DOHH2 (cell line): ENCODE measurements around the gene SARM1.

ENCODE experiments used
- H3F3A ChIP-seq: fragments of 200-600 bp; sonication (generic), shearing (Covaris generic); 2 replicates; pipeline ENCODE4 v1.6.0; 2016; ENCODE audit warnings: antibody characterized with exemption, mild to moderate bottlenecking; ENCODE audit not compliant: control insufficient read depth, insufficient read depth
- H3K27ac ChIP-seq: fragments of 200-600 bp; sonication (generic); 2 replicates; pipeline ENCODE4 v1.5.1; 2014; ENCODE audit warnings: low read depth, mild to moderate bottlenecking, low read length, moderate library complexity
- H3K27me3 ChIP-seq: fragments of 200-600 bp; sonication (generic); 2 replicates; pipeline ENCODE4 v1.6.1; 2014; ENCODE audit warnings: mild to moderate bottlenecking, low read length, mixed read lengths; ENCODE audit not compliant: control insufficient read depth
- H3K36me3 ChIP-seq: fragments of 200-600 bp; sonication (generic); 2 replicates; pipeline ENCODE4 v1.6.1; 2014; ENCODE audit warnings: mild to moderate bottlenecking, low read length, moderate library complexity, mixed read lengths; ENCODE audit not compliant: control insufficient read depth
- H3K4me1 ChIP-seq: fragments of 200-600 bp; sonication (generic); 2 replicates; pipeline ENCODE4 v1.6.1; 2014; ENCODE audit warnings: mild to moderate bottlenecking, low read length, mixed read lengths; ENCODE audit not compliant: control insufficient read depth
- H3K4me2 ChIP-seq: fragments of 200-600 bp; sonication (generic); 2 replicates; pipeline ENCODE4 v1.6.0; 2014; ENCODE audit warnings: mild to moderate bottlenecking, low read length, moderate library complexity
- H3K4me3 ChIP-seq: fragments of 200-600 bp; sonication (generic); 2 replicates; pipeline ENCODE4 v1.5.1; 2014; ENCODE audit warnings: mild to moderate bottlenecking, low read length, mixed read lengths
- H3K79me2 ChIP-seq: fragments of 200-600 bp; sonication (generic); 2 replicates; pipeline ENCODE4 v1.6.1; 2014; ENCODE audit warnings: mild to moderate bottlenecking, low read length, mixed read lengths; ENCODE audit not compliant: control insufficient read depth
- H3K9me2 ChIP-seq: fragments of 200-600 bp; sonication (generic); replicated peaks from 2 replicates; pipeline ENCODE4 v1.6.1; 2014; ENCODE audit warnings: mild to moderate bottlenecking, low read length, mixed read lengths; ENCODE audit not compliant: control insufficient read depth
- H3K9me3 ChIP-seq: fragments of 200-600 bp; sonication (generic); 2 replicates; pipeline ENCODE4 v1.6.1; 2014; ENCODE audit warnings: antibody characterized with exemption, low read length, mixed read lengths; ENCODE audit not compliant: control insufficient read depth, insufficient read depth
- H4K20me1 ChIP-seq: fragments of 200-600 bp; sonication (generic); 2 replicates; pipeline ENCODE4 v1.6.0; 2014; ENCODE audit warnings: low read depth, mild to moderate bottlenecking, antibody characterized with exemption, low read length, moderate library complexity; ENCODE audit not compliant: control insufficient read depth, insufficient read depth
- CTCF ChIP-seq: fragments of 200-600 bp; sonication (generic); IDR thresholded peaks from one replicate; pipeline ENCODE4 v1.5.1; 2014; ENCODE audit warnings: antibody characterized with exemption, mild to moderate bottlenecking, low read depth, low read length; ENCODE audit not compliant: poor library complexity, severe bottlenecking
- EZH2phosphoT487 ChIP-seq: fragments of 200-600 bp; sonication (generic); IDR thresholded peaks from 2 replicates; pipeline ENCODE4 v1.6.1; 2017; ENCODE audit warnings: borderline replicate concordance, mild to moderate bottlenecking, antibody characterized with exemption, low read length, moderate library complexity, mixed read lengths

The SARM1 gene

GRCh38 chr17:28343491-28343932 is 28.0 kb upstream of the SARM1 start:
- Histone ChIP-seq H3K36me3 (peaks cover 64% of the 10 kb centered on the region), H4K20me1 (0 out of 2 replicates have a peak, but pooled peaks cover 2% of the 10 kb centered on the region)
- TF ChIP-seq CTCF (no peak), EZH2phosphoT487 (no peak)

DNA sequence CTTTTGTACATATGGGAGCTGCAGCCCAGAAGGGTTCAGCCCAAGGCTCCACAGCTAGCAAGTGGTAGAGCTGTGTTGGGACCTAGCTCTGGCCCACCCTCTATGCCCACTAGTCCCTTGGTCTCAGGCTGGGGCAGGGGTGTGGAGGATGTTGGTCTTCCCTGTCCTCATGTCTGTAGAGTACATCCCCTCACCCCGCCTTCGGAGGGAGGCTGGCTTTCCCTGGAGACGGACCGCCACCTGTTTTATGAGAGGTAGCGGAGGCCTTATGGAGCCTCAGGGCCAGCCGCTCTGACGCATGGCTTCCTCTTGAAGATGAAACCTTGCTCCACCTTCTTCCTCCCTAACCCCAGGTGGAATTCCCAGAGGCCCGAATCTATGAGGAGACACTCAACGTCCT is 27.5 kb upstream of the SARM1 start:
- Histone ChIP-seq H3F3A (peaks cover 7% of the 10 kb centered on the region; the same call in 1 of the 2 replicates), H3K27ac (no peak overlapping the region), H3K9me3 (no peaks in the 10 kb centered on the region), H4K20me1 (no peaks in the 10 kb centered on the region), H3K36me3 (peaks cover 69% of the 10 kb centered on the region), H3K4me2 (no peak overlapping the region), H3K4me3 (no peak overlapping the region), H3K79me2 (0 out of 2 replicates have a peak, but pooled peaks cover 2% of the 10 kb centered on the region), H3K27me3 (no peaks in the 10 kb centered on the region), H3K9me2 (no peaks in the 10 kb centered on the region), H3K4me1 (peaks cover 3% of the 10 kb centered on the region; the same call in 1 of the 2 replicates)
- TF ChIP-seq CTCF (no peak), EZH2phosphoT487 (no peak)

More at GRCh38 chr17:28343491-28343932, 28.0 kb upstream of the SARM1 start:
- Histone ChIP-seq H3K4me2 (no peak overlapping the region), H3K9me3 (no peaks in the 10 kb centered on the region), H3K27me3 (no peaks in the 10 kb centered on the region), H3K4me1 (peaks cover 3% of the 10 kb centered on the region; the same call in 1 of the 2 replicates), H3K79me2 (peaks cover 4% of the 10 kb centered on the region; the same call in 1 of the 2 replicates), H3K27ac (no peak overlapping the region), H3F3A (peaks cover 7% of the 10 kb centered on the region; the same call in 1 of the 2 replicates), H3K4me3 (no peak overlapping the region), H3K9me2 (no peaks in the 10 kb centered on the region)

DNA sequence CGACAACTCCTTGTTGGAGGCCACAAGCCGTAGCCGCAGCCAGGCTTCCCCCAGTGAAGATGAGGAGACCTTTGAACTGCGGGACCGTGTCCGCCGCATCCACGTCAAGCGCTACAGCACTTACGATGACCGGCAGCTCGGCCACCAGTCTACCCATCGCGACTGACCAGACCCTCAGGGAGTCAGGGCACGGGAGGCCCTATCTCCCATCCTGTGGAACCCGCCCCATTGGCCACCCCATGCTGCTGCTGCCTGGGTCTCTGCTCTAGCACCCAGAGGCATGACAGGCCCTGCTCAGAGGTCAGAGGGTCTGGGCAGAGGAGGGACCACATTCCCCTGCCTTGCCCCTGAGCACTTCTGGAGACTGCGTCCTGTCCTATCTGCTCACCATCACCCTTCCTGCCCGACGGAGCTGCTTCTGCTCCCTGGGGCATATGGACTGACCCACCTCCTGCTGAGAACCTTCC is 27.0 kb upstream of the SARM1 start:
- Histone ChIP-seq H4K20me1 (no peaks in the 10 kb centered on the region), H3K9me2 (no peaks in the 10 kb centered on the region), H3K4me1 (peaks cover 3% of the 10 kb centered on the region; the same call in 1 of the 2 replicates), H3K9me3 (no peaks in the 10 kb centered on the region), H3F3A (peaks cover 7% of the 10 kb centered on the region; the same call in 1 of the 2 replicates), H3K4me2 (no peak overlapping the region), H3K79me2 (no peaks in the 10 kb centered on the region), H3K27ac (no peak overlapping the region), H3K36me3 (peaks cover 73% of the 10 kb centered on the region), H3K27me3 (no peaks in the 10 kb centered on the region), H3K4me3 (no peak overlapping the region)
- TF ChIP-seq CTCF, result no peak
- no peak for TF ChIP-seq EZH2phosphoT487
